Thymus (tissue), 11 donors: ENCODE data around the gene PIEZO2. TPM values are rescaled to one million over a fixed set of nuclear protein-coding genes. Genes with fewer than 3 reads are reported as not detected.

Source experiments
- DNase-seq, 9 donors: peaks; one replicate each; pipeline ENCODE4 v3.0.0-alpha.2; 2013; ENCODE audit warnings: low spot score in 9 of 9, low read depth in 6 of 9, missing footprints in 1 of 9
- H3K27ac ChIP-seq, 2 donors: one replicate each; pipeline ENCODE4 v1.5.1; 2013; ENCODE audit warnings: control low read depth in 1 of 2, low read depth in 1 of 2, low read length in 1 of 2, mild to moderate bottlenecking in 1 of 2, moderate library complexity in 1 of 2
- H3K27me3 ChIP-seq, 2 donors: one replicate each; pipeline ENCODE4 v1.5.1; 2013; ENCODE audit warnings: low read length in 1 of 2; ENCODE audit not compliant: control insufficient read depth in 2 of 2, insufficient read depth in 1 of 2
- H3K36me3 ChIP-seq, 2 donors: one replicate each; pipeline ENCODE4 v1.5.1; 2013; ENCODE audit warnings: low read length in 1 of 2, mild to moderate bottlenecking in 1 of 2, moderate library complexity in 1 of 2; ENCODE audit not compliant: control insufficient read depth in 2 of 2, insufficient read depth in 2 of 2
- H3K4me1 ChIP-seq, 2 donors: one replicate each; pipeline ENCODE4 v1.5.1; 2013; ENCODE audit warnings: low read length in 2 of 2; ENCODE audit not compliant: control insufficient read depth in 2 of 2, insufficient read depth in 2 of 2
- H3K4me3 ChIP-seq, 2 donors: one replicate each; pipeline ENCODE4 v1.5.1; 2013; ENCODE audit warnings: low read length in 2 of 2, control low read depth in 1 of 2, mild to moderate bottlenecking in 1 of 2
- H3K9me3 ChIP-seq, 2 donors: one replicate each; pipeline ENCODE4 v1.5.1; 2013; ENCODE audit warnings: low read length in 1 of 2, mild to moderate bottlenecking in 1 of 2; ENCODE audit not compliant: control insufficient read depth in 2 of 2, insufficient read depth in 1 of 2
- WGBS: extraction: QIAGEN DNeasy Blood & Tissue Kit; methylation state at CpG from one replicate; pipeline ENCODE4 v1.1.7; 2013; 5-methylcytosine and 5-hydroxymethylcytosine counted together
- polyA plus RNA-seq: library from polyadenylated mRNA; stranded (reverse); fragments of 200-250 nt; gene quantifications from one replicate; pipeline ENCODE4 v1.2.3, GENCODE V29; 2013
- total RNA-seq: library from RNA; stranded (reverse); fragments of 120-200 nt; gene quantifications from one replicate; pipeline ENCODE4 v1.2.4, GENCODE V29; 2013
- donor health status: healthy.

PIEZO2 gene
- total and polyA plus RNA-seq, 2 donors: 1.5 to 3.2 TPM

DNA sequence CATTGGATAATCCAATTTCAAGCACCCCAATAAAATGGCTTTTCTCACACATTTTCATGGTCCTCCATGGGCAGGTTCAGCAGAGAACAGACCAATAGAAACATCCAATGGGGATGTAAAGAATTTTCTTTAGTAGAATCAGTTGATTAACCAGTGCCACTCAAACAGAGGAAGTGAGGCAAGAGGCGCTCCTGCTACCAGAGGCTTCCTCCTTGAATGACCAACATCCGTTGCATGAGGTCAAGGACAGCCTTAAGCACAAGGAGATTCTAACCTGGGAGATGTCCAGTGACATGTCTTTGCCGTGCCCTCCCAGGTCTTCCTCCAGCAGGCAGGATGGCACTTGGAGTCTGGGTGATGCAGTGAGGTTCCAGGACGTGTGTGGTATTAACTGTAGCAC is 146.6 kb downstream of the PIEZO2 start:
- H3K4me1 ChIP-seq: no peaks in the 10 kb centered on the region
- no peaks in the 10 kb centered on the region for H3K9me3 ChIP-seq
- WGBS: 84% methylated on average over 4 of the region's 4 CpGs
- no peak overlapping the region for H3K4me3 ChIP-seq
- H3K36me3 ChIP-seq: no peaks in the 10 kb centered on the region
- H3K27me3 ChIP-seq: no peaks in the 10 kb centered on the region
- no peak for DNase-seq
- no peak overlapping the region for H3K27ac ChIP-seq

DNA sequence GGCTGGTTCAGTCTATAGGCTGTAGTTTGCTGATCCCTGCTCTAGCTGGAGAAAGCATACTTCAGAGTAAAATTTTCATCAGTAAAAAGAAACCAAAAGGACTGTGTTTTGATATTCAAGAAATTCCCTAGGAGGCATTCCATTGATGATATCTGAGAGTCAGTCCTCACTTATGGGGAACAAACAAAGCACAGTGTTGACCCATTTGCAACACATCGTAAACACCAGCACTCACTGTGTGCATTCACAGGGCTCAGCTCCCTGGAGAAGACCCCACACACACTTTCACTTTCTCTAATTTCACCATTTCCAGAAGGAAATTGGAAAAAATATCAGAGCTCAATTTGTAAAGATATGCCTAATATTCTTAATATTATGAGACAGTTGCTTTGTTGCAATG is 147.1 kb downstream of the PIEZO2 start:
- no peak overlapping the region for H3K4me3 ChIP-seq
- H3K36me3 ChIP-seq: no peaks in the 10 kb centered on the region
- H3K4me1 ChIP-seq: no peaks in the 10 kb centered on the region
- WGBS: 98% methylated on average over 1 of the region's 1 CpG
- H3K9me3 ChIP-seq: no peaks in the 10 kb centered on the region
- DNase-seq: no peak
- H3K27me3 ChIP-seq: no peaks in the 10 kb centered on the region
- H3K27ac ChIP-seq: no peak overlapping the region

GRCh38 chr18:11000071-11000470 is 149.3 kb downstream of the PIEZO2 start:
- Histone ChIP-seq H3K4me1 (no peaks in the 10 kb centered on the region), H3K27ac (no peak overlapping the region), H3K27me3 (no peaks in the 10 kb centered on the region), H3K9me3 (no peaks in the 10 kb centered on the region), H3K36me3 (no peaks in the 10 kb centered on the region), H3K4me3 (no peak overlapping the region)
- WGBS: 95% methylated on average over 3 of the region's 3 CpGs
- DNase-seq: no peak

- no peak overlapping the region for H3K4me3 ChIP-seq
- no peaks in the 10 kb centered on the region for H3K9me3 ChIP-seq
- WGBS: 92% methylated on average over 1 of the region's 1 CpG
These were observed 151.5 kb downstream of the PIEZO2 start for GRCh38 chr18:10997885-10998284.

GRCh38 chr18:10995550-10995949 is 153.8 kb downstream of the PIEZO2 start:
- H3K4me1 ChIP-seq: no peaks in the 10 kb centered on the region
- WGBS: 36% methylated on average over 1 of the region's 1 CpG
- no peaks in the 10 kb centered on the region for H3K27me3 ChIP-seq
- no peak for DNase-seq
- H3K36me3 ChIP-seq: no peaks in the 10 kb centered on the region
- H3K9me3 ChIP-seq: no peaks in the 10 kb centered on the region
- H3K4me3 ChIP-seq: no peak overlapping the region
- no peak overlapping the region for H3K27ac ChIP-seq

More at GRCh38 chr18:10997885-10998284, 151.5 kb downstream of the PIEZO2 start:
- Histone ChIP-seq H3K4me1 (no peaks in the 10 kb centered on the region), H3K27me3 (no peaks in the 10 kb centered on the region), H3K27ac (no peak overlapping the region), H3K36me3 (no peaks in the 10 kb centered on the region)
- no peak for DNase-seq

- Histone ChIP-seq H3K9me3 (no peaks in the 10 kb centered on the region), H3K4me3 (no peak overlapping the region), H3K27ac (no peak overlapping the region), H3K36me3 (no peaks in the 10 kb centered on the region), H3K27me3 (no peaks in the 10 kb centered on the region), H3K4me1 (no peaks in the 10 kb centered on the region)
- 85% methylated on average over 2 of the region's 2 CpGs for WGBS
- no peak for DNase-seq
These were observed 159.9 kb downstream of the PIEZO2 start for GRCh38 chr18:10989486-10989885.

GRCh38 chr18:10985689-10986088 is 163.7 kb downstream of the PIEZO2 start:
- no peak overlapping the region for H3K27ac ChIP-seq
- H3K9me3 ChIP-seq: peaks cover 0 to 4% of the 10 kb centered on the region in 2 donors
- H3K4me3 ChIP-seq: no peak overlapping the region
- DNase-seq: no peak
- no peaks in the 10 kb centered on the region for H3K27me3 ChIP-seq
- 95% methylated on average over 2 of the region's 2 CpGs for WGBS
- H3K36me3 ChIP-seq: no peaks in the 10 kb centered on the region
- H3K4me1 ChIP-seq: no peaks in the 10 kb centered on the region

DNA sequence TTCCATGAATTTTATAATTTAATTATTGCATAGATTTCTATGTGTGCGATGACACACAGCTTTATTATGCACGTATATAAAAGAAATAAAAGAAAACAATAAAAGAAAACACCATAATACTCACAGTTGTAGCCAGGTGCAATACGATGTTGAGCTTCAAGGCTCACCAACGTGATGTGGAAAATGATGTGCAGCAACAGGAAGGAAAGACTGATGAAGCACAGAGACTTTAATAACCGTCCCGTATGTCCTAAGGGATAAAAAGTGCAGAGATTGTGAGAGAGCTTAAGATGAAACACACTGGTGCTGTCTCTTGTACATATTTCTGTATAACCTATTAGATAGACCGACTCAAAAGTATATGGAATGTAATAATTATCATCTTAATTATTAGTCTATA is 170.0 kb downstream of the PIEZO2 start:
- H3K4me3 ChIP-seq: no peak overlapping the region

DNA sequence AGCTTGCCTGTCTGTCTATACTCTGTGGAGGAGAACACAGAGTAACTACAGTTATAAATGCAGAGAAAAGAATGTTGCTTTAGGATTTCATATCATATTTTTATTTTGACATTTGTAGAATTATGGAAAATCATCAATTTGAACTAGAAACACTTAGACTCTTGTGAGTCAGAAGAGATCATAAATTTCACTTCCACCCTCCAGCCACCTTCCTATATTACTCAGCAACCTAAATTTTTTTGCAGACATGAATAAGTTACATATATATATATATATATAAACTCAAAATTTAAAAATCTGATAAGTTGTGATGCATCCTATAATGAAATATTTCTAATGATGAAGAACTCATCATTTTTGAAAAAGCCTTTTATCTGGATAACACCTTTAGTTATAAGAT is 172.3 kb downstream of the PIEZO2 start:
- Histone ChIP-seq H3K4me3 (no peak overlapping the region), H3K27me3 (no peaks in the 10 kb centered on the region), H3K36me3 (no peaks in the 10 kb centered on the region), H3K27ac (no peak overlapping the region), H3K9me3 (no peaks in the 10 kb centered on the region), H3K4me1 (no peaks in the 10 kb centered on the region)
- no peak for DNase-seq

More for the DNA sequence above, 170.0 kb downstream of the PIEZO2 start:
- H3K27me3 ChIP-seq: no peaks in the 10 kb centered on the region
- WGBS: 97% methylated on average over 7 of the region's 7 CpGs
- H3K27ac ChIP-seq: no peak overlapping the region
- peaks cover 0 to 4% of the 10 kb centered on the region in 2 donors for H3K9me3 ChIP-seq
- no peaks in the 10 kb centered on the region for H3K36me3 ChIP-seq
- DNase-seq: no peak
- H3K4me1 ChIP-seq: no peaks in the 10 kb centered on the region
